Nephron progenitor cell (in vitro differentiated cells): Measurements from ENCODE around the gene NR3C2.

Source experiments
- DNase-seq: peaks from one replicate; pipeline ENCODE4 v3.0.0; 2021
- H3K27ac Mint-ChIP-seq: 2 replicates; pipeline ENCODE4 v1.8.0; 2021; ENCODE audit warnings: mild to moderate bottlenecking, moderate library complexity, mixed read lengths
- H3K27me3 Mint-ChIP-seq: 2 replicates; pipeline ENCODE4 v1.8.0; 2021; ENCODE audit warnings: mild to moderate bottlenecking, low read depth, mixed read lengths; ENCODE audit not compliant: poor library complexity
- H3K36me3 Mint-ChIP-seq: 2 replicates; pipeline ENCODE4 v1.8.0; 2021; ENCODE audit warnings: low read depth, mixed read lengths
- H3K4me1 Mint-ChIP-seq: 2 replicates; pipeline ENCODE4 v1.8.0; 2021; ENCODE audit warnings: mixed read lengths
- H3K4me3 Mint-ChIP-seq: 2 replicates; pipeline ENCODE4 v1.8.0; 2021; ENCODE audit warnings: mild to moderate bottlenecking, moderate library complexity, mixed read lengths
- H3K9me3 Mint-ChIP-seq: 2 replicates; pipeline ENCODE4 v1.8.0; 2021; ENCODE audit warnings: mild to moderate bottlenecking, moderate library complexity, mixed read lengths
- CTCF ChIP-seq: fragments of 200-600 bp; sonication (generic); IDR thresholded peaks from 2 replicates; pipeline ENCODE4 v1.5.0; 2021; ENCODE audit warnings: antibody characterized with exemption

Gene NR3C2

GRCh38 chr4:148152868-148153625 is 289.2 kb downstream of the NR3C2 start:
- Mint-ChIP-seq H3K9me3 (peaks cover 9% of the 10 kb centered on the region), H3K27ac (peak overlapping the region; percentile 92), H3K27me3 (peaks cover 3% of the 10 kb centered on the region), H3K4me1 (peaks cover 39% of the 10 kb centered on the region), H3K36me3 (no peaks in the 10 kb centered on the region), H3K4me3 (no peak overlapping the region)
- DNase-seq, result peak; percentile 6
- no peak for TF ChIP-seq CTCF

DNA sequence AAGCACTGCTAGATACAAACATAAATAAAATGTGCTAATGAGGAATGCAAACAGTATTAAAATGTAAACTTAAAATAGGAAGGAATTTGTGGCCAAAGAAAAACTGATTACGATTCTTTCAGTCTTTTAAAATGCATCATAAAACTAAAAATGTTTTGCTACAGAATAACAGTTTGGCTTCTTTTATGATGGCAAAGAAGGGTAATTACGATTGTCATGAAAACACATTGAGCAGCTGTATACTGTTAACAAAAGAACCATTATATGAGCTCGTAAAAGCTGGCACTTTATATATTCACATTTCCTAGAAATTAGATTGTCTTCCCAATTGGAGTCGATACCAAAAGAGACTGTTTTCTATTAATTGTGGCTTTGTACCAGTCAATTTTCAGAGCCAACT is 290.4 kb downstream of the NR3C2 start:
- peaks cover 39% of the 10 kb centered on the region for H3K4me1 Mint-ChIP-seq
- DNase-seq, result no peak

DNA sequence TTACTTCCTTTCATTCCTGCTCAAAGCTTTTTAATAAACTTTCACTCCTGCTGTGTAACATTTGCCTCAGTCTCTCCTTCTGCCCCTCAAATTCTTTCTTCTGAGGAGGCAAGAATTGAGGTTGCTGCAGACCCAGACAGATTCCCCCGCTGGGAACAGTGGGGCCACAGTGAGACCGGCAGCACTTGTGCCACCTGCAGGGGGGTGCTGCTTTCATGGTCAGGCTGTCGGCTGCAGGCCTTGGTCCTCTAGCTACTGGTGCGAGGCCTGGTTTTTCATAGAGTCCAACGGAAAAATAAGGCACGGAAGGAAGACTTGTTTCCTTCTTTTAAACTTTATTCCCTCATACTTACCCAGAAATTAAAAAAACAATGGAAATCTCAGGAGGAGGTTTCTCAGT is 296.7 kb downstream of the NR3C2 start:
- Mint-ChIP-seq H3K36me3 (peaks cover 4% of the 10 kb centered on the region), H3K27ac (no peak overlapping the region), H3K27me3 (peaks cover 5% of the 10 kb centered on the region), H3K4me1 (peaks cover 12% of the 10 kb centered on the region), H3K4me3 (no peak overlapping the region), H3K9me3 (peaks cover 7% of the 10 kb centered on the region)
- DNase-seq, result no peak
- no peak for TF ChIP-seq CTCF

More for the DNA sequence above, 290.4 kb downstream of the NR3C2 start:
- H3K36me3 Mint-ChIP-seq, result no peaks in the 10 kb centered on the region
- TF ChIP-seq CTCF, result no peak
- H3K4me3 Mint-ChIP-seq, result no peak overlapping the region
- H3K27ac Mint-ChIP-seq, result no peak overlapping the region
- H3K9me3 Mint-ChIP-seq, result peaks cover 9% of the 10 kb centered on the region
- H3K27me3 Mint-ChIP-seq, result peaks cover 8% of the 10 kb centered on the region

DNA sequence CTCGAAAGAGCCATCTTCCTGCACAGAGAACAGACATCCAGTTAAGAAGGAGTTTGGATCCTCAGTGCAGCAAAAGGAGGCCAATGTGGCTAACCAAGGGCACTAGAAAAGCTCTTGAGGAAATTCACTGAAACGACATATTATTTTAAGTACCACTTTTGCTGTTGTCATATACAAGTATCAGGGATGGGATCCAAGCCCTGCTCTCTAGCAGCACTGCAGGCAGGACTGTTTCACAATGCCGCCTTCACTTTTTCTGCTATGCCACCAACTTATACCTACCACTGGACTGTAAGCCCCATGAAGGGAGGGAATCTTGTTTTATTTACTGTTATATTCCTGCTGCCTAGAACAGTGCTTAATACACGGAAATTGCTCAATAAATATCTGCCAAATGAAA is 299.0 kb downstream of the NR3C2 start:
- no peak for TF ChIP-seq CTCF
- Mint-ChIP-seq H3K36me3 (peaks cover 4% of the 10 kb centered on the region), H3K27ac (no peak overlapping the region), H3K27me3 (peaks cover 5% of the 10 kb centered on the region), H3K4me1 (peaks cover 12% of the 10 kb centered on the region), H3K4me3 (no peak overlapping the region), H3K9me3 (peaks cover 7% of the 10 kb centered on the region)
- DNase-seq, result no peak

- no peak overlapping the region for H3K27ac Mint-ChIP-seq
- no peak for DNase-seq
- peaks cover 7% of the 10 kb centered on the region for H3K9me3 Mint-ChIP-seq
- no peak overlapping the region for H3K4me3 Mint-ChIP-seq
- no peaks in the 10 kb centered on the region for H3K27me3 Mint-ChIP-seq
- no peak for TF ChIP-seq CTCF
- H3K4me1 Mint-ChIP-seq, result peaks cover 12% of the 10 kb centered on the region
- H3K36me3 Mint-ChIP-seq, result peaks cover 4% of the 10 kb centered on the region
Observed at GRCh38 chr4:148141501-148141900, 300.7 kb downstream of the NR3C2 start.

GRCh38 chr4:148126825-148127224 is 315.4 kb downstream of the NR3C2 start:
- no peak overlapping the region for H3K4me3 Mint-ChIP-seq
- peaks cover 30% of the 10 kb centered on the region for H3K36me3 Mint-ChIP-seq
- TF ChIP-seq CTCF, result no peak
- no peak overlapping the region for H3K27ac Mint-ChIP-seq
- H3K9me3 Mint-ChIP-seq, result peaks cover 47% of the 10 kb centered on the region
- H3K27me3 Mint-ChIP-seq, result peaks cover 7% of the 10 kb centered on the region
- no peak for DNase-seq
- H3K4me1 Mint-ChIP-seq, result no peaks in the 10 kb centered on the region
